SW480 (cell line): ENCODE data around the gene DCLK1.

Experiments used
- DNase-seq: peaks from one replicate; pipeline ENCODE4 v3.0.0-alpha.2; 2016; ENCODE audit warnings: low spot score

The DCLK1 gene

DNA sequence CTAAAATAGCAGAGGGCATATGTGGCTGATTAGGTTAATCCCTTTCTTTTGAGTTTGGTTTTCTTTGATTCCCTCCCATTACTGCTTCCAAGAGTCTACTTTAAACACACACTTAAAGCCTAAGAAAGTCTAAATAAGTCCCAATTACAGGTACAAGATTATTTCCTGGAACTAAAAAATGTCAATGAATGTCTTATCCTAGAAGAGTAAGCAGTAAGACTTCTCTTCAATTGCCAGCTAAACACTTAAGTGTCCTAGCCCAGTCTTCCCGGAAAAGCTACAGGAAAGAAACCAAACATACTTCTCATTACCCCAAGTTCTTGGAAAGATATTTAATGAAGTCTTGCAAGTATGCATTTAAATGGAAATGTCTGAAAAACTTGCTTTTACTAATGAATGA lies 233.1 kb downstream of the DCLK1 start:
- DNase-seq: no peak

DNA sequence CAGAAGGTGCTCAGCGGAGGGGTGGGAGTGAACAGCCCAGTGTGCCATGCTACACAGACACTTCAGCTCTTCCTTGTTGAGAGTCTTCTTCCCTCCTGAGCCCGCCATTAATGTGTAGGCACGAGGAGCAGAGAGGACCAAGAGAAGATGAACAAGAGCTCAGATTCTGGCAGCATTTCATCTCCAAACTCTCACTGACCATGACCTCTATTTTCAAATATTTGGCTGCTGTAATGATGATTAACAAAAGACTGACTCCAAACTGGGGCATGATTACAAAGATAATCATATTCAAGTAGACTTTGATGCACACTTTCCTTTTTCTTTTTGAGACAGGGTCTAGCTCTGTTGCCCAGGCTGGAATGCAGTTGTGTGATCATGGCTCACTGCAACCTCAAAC lies 236.5 kb downstream of the DCLK1 start:
- no peak for DNase-seq

- no peak for DNase-seq
Measured at GRCh38 chr13:35892837-35893814, 238.1 kb downstream of the DCLK1 start.

GRCh38 chr13:35891507-35892441 lies 239.4 kb downstream of the DCLK1 start:
- peak; percentile 36 for DNase-seq

- DNase-seq: no peak
Measured at GRCh38 chr13:35889560-35889959, 241.6 kb downstream of the DCLK1 start.

- DNase-seq: no peak
Measured at GRCh38 chr13:35888981-35889380, 242.2 kb downstream of the DCLK1 start.

DNA sequence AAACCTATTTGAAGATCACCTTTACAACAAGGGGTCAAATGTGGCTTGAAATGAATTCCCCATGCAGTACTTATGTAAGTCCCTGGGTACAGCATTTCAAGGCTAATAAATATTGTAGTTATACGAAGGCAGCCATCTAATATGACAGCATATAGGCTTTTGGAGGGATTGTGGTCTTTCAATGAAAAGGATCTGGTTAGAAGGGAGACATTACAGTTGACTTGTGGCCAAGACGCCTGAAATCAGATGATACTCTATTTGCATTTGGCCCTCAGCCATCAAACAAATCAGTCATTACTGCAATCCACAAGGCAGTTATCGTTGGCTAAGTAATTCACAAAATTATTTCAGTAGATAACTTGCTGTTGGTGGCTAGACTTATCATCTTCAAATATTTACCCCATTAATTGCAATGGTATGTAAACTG lies 242.7 kb downstream of the DCLK1 start:
- no peak for DNase-seq

DNA sequence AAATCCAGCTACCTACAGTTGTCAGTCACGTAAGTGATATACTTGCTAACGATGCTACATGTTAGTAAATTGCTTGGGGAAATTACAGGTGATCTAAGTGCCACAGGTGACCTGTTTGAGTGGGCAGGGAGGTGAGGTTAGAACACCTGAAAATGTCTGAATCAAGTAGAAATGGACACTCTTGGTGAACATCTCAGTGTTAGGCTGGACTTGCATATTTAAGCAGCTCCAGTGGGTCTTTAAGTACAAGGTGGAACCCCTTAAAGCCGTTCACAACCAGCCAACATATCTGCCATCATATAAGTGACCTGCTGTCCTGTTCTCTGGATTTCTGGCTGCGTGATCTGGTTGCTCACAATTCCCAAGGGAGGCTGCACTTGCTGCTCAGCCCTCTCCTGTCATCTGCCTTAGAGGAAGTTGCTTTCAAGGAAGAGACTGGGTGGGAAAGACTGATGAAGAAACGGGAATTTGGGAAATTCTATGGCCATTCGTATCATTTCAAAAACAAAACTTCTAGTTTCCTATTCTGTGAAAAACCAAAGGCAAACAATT lies 244.0 kb downstream of the DCLK1 start:
- DNase-seq: no peak

DNA sequence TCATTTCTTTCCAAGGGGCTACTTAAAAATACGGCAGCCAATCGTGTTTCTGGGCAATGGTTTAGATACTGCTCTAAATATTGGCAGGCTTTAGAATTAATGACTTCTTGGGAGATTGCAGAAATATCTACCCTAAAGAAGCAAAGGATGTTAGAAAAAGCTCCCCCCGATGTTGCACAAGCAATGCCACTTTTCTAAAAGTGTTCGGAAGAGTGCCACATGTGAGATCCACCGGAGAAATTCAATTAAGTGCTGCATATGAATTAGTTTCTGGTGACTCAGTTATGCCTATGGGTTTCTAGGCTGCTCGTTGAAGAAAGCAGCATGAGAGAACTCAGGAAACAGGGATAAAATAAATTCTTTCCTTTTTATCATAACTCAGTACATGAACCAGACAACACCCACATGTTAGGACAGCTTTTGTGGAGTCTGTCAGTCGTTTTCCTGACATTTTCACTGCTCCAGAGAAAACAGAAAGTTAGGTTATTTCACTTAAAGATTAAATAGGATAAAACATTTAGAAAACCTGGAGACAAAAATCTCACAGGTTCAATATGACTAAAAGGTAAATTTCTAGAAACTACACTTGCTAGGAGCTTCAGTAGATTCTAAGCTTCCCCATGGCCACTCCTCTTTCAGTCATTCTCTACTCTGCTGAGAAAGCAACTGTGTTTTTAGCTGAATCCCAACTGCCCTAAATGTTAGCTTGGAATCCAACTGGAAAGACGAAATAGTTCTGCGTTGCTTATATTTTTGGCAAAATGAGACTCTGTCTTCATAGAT lies 244.7 kb downstream of the DCLK1 start:
- no peak for DNase-seq

DNA sequence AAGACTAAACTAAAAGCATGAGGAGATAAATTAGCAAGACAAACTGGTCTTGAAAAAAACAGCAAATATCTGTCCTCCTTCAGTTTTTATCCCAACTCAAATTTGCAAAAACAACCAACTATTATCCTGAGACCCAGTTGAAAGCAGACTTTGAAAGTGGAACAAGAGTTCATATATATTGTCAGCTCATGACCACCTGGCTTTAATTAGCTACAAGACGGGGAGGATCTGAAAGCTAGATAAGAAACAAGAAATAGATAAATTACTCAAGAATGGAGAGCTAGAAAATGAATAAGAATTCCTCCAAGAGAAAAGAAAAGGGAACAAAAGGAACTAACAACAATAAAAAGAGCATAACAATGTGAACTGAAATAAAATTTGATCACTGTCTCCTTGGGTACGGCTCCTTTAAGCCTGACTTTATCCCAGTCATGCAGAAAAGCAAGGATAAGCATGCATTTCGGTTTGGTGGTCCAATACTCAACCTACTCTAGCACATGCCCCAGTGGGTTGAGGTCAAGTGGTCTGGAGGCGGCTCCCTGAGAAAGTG lies 246.9 kb downstream of the DCLK1 start:
- no peak for DNase-seq

DNA sequence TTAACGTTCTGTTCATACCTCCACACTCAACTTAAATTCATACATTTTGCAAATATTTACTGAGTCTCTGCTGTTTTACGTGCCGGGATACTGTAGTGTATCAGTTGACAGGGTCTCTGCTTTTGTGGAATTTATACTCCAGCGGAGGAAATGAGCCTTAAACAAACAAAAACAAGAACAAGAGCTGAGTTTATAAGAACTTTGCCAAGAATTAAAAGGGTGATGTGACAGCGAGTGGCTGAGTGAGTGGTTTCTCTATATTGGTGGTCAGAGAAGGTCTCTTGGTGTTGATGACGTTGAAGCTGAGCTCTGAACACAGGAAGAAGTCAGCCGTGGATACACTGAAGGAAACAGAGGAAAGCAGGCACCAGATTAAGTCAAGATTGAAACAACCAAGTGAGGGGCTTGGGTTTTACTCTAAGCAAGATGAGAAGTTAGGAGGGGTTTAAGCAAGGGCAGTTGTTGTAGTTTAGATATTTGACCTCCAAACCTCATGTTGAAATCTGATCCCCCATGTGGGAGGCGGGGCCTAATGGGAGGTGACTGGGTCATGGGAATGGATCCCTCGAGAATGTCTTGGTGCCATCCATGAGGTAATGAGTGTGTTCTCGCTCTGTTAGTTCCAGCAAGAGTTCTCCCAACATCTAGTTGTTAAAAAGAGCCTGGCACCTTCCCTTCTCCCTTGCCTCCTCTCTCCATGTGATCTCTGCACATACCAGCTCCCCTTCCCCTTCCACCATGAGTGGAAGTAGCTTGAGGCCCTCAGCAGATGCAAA lies 248.3 kb downstream of the DCLK1 start:
- DNase-seq: no peak

DNA sequence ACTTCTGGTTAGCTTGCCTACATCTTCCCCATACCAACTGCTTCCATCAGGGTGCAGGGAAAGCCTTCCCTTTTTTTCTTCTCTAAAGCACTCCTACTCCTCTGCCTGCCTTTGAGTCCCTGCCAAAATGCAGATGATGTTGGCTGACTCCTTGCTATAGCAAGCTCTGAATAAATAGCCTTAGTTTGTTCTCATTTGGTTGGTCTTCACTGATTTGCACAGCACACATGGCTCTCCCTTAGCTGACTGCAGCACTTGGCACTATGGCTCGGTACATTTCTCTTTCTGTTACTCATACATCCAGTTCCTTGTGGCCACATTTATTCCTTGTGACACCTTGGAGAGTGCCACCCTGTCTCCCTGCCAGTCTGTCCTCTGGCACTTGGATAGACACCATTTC lies 249.8 kb downstream of the DCLK1 start:
- no peak for DNase-seq

- DNase-seq: no peak
Measured at GRCh38 chr13:35879111-35879510, 252.1 kb downstream of the DCLK1 start.

- no peak for DNase-seq
Measured at GRCh38 chr13:35876601-35877000, 254.6 kb downstream of the DCLK1 start.

DNA sequence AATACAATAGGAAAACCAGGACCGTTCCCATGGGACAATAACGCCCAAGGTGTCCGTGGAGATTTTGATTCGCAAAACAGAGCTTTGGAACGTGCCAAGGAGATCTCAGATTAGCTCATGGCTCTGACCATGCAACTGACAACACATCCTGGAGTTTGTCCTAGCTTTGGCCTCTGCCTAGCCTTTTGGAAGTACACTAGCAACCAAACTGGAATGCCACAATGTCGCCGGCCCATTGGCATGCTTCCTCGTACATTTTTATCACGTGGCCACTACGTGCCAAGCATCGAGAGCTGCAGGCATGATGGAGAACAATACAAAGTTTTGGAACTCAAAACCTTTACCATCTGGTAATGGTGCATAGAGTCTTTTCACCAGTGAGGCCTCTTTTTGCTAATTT lies 256.5 kb downstream of the DCLK1 start:
- DNase-seq: no peak

- DNase-seq: no peak
Measured at GRCh38 chr13:35872369-35872768, 258.8 kb downstream of the DCLK1 start.

GRCh38 chr13:35871561-35871960 lies 259.6 kb downstream of the DCLK1 start:
- no peak for DNase-seq

DNA sequence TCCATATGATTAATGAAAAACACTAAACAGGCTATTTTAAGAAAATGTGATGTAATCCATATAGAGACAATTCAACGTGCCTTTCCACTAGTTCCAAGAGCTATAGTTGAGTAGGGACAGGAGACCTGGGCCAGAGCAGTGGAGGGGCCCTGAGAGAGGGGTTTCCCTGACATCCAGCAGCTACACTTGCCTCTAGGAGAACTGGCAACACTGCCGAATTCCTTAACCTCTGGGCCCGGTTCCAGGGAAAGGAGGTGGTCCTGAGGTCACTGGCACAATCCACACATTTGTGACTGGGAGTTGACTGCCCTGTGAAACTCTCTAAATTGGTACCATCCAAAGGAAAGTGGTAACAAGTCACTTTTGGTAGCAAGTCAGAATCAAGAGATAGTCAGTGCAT lies 264.4 kb downstream of the DCLK1 start:
- DNase-seq: no peak

GRCh38 chr13:35865341-35866240 lies 265.6 kb downstream of the DCLK1 start:
- DNase-seq: no peak
